HG03520 (cell line): Measurements from ENCODE around the gene DPH7.
"Not testable (repeated sequence)": the region's sequence is repeated elsewhere in the genome, so short reads cannot be mapped to it uniquely, and the experiment has no call there.

Source experiments
- ATAC-seq: cut with Tn5 transposase; IDR thresholded peaks from one replicate; pipeline ENCODE4 v1.9.1; 2021; ENCODE audit warnings: mild to moderate bottlenecking, moderate library complexity; ENCODE audit not compliant: unreplicated experiment

Gene DPH7

GRCh38 chr9:137521405-137521985 lies 57.2 kb downstream of the DPH7 start:
- no peak for ATAC-seq

- no peak for ATAC-seq
These were observed 57.9 kb downstream of the DPH7 start for GRCh38 chr9:137520614-137521404.

GRCh38 chr9:137519553-137519952 lies 59.2 kb downstream of the DPH7 start:
- no peak for ATAC-seq

GRCh38 chr9:137518661-137519459 lies 59.9 kb downstream of the DPH7 start:
- not testable (repeated sequence) for ATAC-seq

GRCh38 chr9:137516144-137516917 lies 62.4 kb downstream of the DPH7 start:
- no peak for ATAC-seq

GRCh38 chr9:137515338-137515724 lies 63.4 kb downstream of the DPH7 start:
- ATAC-seq, result no peak

GRCh38 chr9:137514691-137515337 lies 63.9 kb downstream of the DPH7 start:
- ATAC-seq, result no peak

- ATAC-seq, result not testable (repeated sequence)
These were observed 64.7 kb downstream of the DPH7 start for GRCh38 chr9:137513801-137514570.

GRCh38 chr9:137513136-137513535 lies 65.6 kb downstream of the DPH7 start:
- ATAC-seq, result not testable (repeated sequence)

- ATAC-seq, result no peak
These were observed 66.8 kb downstream of the DPH7 start for GRCh38 chr9:137511758-137512463.

- not testable (repeated sequence) for ATAC-seq
These were observed 67.6 kb downstream of the DPH7 start for GRCh38 chr9:137511126-137511525.

GRCh38 chr9:137509198-137509597 lies 69.5 kb downstream of the DPH7 start:
- ATAC-seq, result no peak

- ATAC-seq, result no peak
These were observed 72.0 kb downstream of the DPH7 start for GRCh38 chr9:137506702-137507171.

GRCh38 chr9:137506274-137506673 lies 72.5 kb downstream of the DPH7 start:
- ATAC-seq, result no peak

GRCh38 chr9:137505421-137506140 lies 73.1 kb downstream of the DPH7 start:
- no peak for ATAC-seq
